HG03039 (cell line): Measurements from ENCODE around the gene C2orf92.
"Not testable (repeated sequence)": the region's sequence is repeated elsewhere in the genome, so short reads cannot be mapped to it uniquely, and the experiment has no call there.

Experiments used
- ATAC-seq: cut with Tn5 transposase; IDR thresholded peaks from one replicate; pipeline ENCODE4 v1.9.1; 2021; ENCODE audit warnings: mild to moderate bottlenecking, moderate library complexity; ENCODE audit not compliant: unreplicated experiment

The C2orf92 gene

GRCh38 chr2:97688062-97688827, 18.7 kb downstream of the C2orf92 start:
- no peak for ATAC-seq

GRCh38 chr2:97691166-97691565, 21.7 kb downstream of the C2orf92 start:
- ATAC-seq = no peak

GRCh38 chr2:97693476-97693875, 24.0 kb downstream of the C2orf92 start:
- no peak for ATAC-seq

DNA sequence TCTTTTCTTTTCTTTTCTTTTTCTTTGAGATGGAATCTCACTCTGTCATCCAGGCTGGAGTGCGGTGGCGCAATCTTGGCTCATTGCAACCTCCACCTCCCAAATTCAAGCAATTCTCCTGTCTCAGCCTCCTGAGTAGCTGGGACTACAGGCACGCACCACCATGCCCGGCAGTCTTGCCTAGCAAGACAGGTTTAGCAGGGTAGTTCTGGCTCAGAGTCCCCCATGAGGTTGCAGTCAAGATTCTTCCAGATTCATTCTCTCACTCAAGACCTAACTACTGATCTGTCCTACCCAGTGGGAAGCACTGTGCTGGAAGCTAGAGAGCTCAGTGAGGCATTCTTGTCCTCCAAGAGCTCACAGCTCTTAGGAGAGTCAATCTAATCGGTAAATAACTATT, 26.2 kb downstream of the C2orf92 start:
- no peak for ATAC-seq

DNA sequence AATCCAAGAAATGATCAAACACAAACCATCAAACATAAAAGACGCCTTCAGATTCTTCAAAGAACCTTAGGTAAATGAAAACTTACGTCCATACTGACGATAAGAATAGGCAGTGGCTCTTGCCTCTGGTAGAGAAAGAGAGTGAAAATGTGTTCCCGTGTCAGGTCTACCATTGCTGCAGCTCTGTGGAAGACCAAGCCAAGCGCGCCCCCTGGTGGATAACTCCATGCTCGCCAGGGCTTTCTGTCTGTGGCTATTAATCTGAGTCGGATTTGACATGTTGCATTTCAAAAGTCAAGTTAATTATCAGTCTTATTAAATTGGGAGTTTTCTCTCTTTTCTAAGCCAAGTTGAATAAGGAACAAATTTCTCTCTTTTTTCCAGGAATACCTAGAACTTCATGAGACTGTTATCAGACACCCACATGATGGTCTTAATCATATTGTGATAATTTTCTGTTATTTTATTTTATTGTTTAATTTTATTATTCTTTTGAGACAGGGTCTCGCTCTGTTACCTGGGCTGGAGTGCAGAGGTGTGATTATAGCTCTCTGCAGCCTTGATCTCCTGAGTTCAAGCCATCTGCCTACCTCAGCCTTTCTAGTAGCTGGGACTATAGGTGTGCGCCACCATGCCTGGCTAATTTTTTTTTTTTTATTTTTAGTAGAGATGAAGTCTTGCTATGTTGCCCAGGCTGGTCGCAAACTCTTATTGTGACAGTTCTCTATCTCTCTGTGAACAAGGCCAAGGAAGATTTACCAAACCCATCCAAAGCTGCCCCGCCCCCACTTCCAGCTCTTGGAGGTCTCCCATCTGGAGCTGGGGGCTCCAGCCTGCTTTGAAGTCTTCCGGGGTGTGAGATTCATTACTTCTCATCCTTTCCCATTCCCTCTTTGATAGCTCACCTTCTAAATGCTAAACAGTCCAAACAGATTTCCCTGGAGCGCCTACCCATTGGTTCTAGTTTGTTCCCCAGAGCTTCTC, 28.0 kb downstream of the C2orf92 start:
- peak; percentile 56 for ATAC-seq

GRCh38 chr2:97698530-97698929, 29.0 kb downstream of the C2orf92 start:
- no peak for ATAC-seq

DNA sequence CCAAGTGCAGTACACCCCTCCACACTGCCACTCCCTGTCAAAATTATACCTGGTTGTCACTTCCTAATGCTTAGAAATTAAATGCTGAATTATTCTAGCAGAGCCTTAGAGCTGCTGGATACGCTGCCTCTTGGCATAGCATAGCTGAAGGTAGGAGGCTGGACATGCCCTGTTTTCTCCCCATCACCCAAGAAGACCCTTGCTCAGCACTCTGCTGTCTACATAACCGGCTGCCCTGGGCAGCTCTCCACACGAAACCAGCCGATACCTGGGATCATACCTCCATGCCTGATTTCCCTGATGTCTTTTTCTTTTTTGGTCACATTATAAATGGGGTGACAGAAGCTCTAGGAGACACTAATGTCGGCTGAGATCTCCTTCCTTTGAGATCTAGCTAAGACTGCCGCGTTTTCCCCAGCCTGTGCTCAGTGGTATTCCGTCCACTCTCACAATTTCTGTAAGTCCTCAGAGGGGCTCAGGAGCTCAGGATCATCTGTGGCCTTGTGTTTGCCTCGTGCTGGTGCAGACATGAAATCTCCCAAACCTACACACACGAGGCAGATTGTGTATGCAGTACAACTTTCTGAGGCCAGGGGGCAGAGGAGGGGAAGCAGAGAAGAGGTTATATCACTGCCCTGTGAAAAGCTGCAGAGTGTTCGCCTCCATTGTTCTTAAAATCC, 30.4 kb downstream of the C2orf92 start:
- ATAC-seq = no peak

DNA sequence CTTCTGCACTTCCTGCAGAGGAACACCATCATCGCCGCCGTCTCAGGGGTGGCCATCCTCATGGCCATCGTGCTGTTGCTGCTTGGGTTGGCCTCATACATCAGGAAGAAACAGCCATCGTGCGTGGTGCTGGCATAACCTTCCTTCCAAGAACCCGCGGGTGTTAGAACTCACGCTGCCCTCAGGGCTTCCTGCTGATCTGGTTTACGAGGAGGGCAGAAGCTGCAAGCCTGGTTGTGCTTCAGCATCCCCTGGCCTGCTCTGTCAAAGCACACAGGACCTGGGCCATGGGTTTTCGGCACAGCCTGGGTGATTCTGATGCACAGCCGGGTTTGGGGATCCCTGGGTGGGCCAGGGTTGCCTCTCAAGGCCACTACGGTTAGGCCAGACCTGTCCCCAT, 31.7 kb downstream of the C2orf92 start:
- no peak for ATAC-seq

- no peak for ATAC-seq
Observed at GRCh38 chr2:97701851-97702465, 32.4 kb downstream of the C2orf92 start.

- no peak for ATAC-seq
Observed at GRCh38 chr2:97702731-97703470, 33.4 kb downstream of the C2orf92 start.

- ATAC-seq = no peak
Observed at GRCh38 chr2:97703741-97704140, 34.2 kb downstream of the C2orf92 start.

GRCh38 chr2:97704989-97705388, 35.5 kb downstream of the C2orf92 start:
- ATAC-seq = no peak

GRCh38 chr2:97706112-97706511, 36.6 kb downstream of the C2orf92 start:
- no peak for ATAC-seq

- no peak for ATAC-seq
Observed at GRCh38 chr2:97706708-97707345, 37.3 kb downstream of the C2orf92 start.

- no peak for ATAC-seq
Observed at GRCh38 chr2:97707362-97708047, 38.0 kb downstream of the C2orf92 start.

GRCh38 chr2:97708048-97708380, 38.5 kb downstream of the C2orf92 start:
- no peak for ATAC-seq

GRCh38 chr2:97708608-97709007, 39.1 kb downstream of the C2orf92 start:
- ATAC-seq = no peak

- no peak for ATAC-seq
Observed at GRCh38 chr2:97711394-97711711, 41.8 kb downstream of the C2orf92 start.

DNA sequence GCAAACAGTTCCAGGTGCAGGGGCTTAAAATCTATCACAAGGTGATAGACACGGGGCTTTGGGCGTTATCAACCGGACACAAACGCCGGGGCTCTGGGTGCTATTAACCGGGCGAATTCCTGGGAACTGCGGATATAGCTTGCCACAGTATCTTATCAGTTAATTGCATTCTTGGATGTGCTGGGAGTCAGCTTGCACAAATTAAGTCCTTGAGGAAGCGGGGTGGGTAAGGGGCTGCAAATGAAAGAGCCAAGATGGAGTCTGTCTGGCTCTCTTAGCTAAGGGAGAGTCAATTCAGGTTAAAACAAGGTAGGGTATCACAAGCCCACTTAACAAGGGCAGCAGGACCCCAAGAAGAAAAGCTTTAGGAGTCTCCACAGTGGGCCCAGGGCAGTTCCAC, 42.7 kb downstream of the C2orf92 start:
- not testable (repeated sequence) for ATAC-seq
